OCI-LY7 (cell line): ENCODE data around the gene CCDC117. TPM values are rescaled to one million over a fixed set of nuclear protein-coding genes. Genes with fewer than 3 reads are reported as not detected.

Experiments used
- BruUV-seq: library from RNA; stranded (reverse); fragments of 400-500 nt; replicated peaks from 2 replicates; lab custom pipeline; 2021; lab: Mats Ljungman, UMichigan
- CTCF ChIA-PET: fragments of 300-600 bp; sonication (Branson Sonifier 250); formaldehyde crosslinking; loops from one replicate; lab custom pipeline; 2022; ENCODE audit warnings: antibody characterized with exemption; ENCODE audit not compliant: unreplicated experiment; lab: Charles Lee
- POLR2A ChIA-PET: fragments of 300-600 bp; sonication (Branson Sonifier 250); formaldehyde crosslinking; loops from one replicate; lab custom pipeline; 2022; ENCODE audit warnings: antibody characterized with exemption; lab: Charles Lee
- DNase-seq: peaks from one replicate; pipeline ENCODE4 v3.0.0-alpha.2; 2015; ENCODE audit warnings: low spot score
- H2AFZ ChIP-seq: fragments of 200-600 bp; sonication (generic), shearing (Covaris generic); 2 replicates; pipeline ENCODE4 v1.6.1; 2014; ENCODE audit warnings: mild to moderate bottlenecking, antibody characterized with exemption, low read length, moderate library complexity
- H3K27ac ChIP-seq: fragments of 200-600 bp; sonication (generic); 2 replicates; pipeline ENCODE4 v1.5.1; 2014; ENCODE audit warnings: mixed run types, low read depth, mild to moderate bottlenecking, moderate library complexity, low read length, inconsistent platforms; ENCODE audit not compliant: poor library complexity, severe bottlenecking
- H3K36me3 ChIP-seq: fragments of 200-600 bp; sonication (generic); 2 replicates; pipeline ENCODE4 v1.6.1; 2014; ENCODE audit warnings: mild to moderate bottlenecking, antibody characterized with exemption, low read length, moderate library complexity, mixed read lengths; ENCODE audit not compliant: insufficient read depth
- H3K4me1 ChIP-seq: fragments of 200-600 bp; sonication (generic); 2 replicates; pipeline ENCODE4 v1.5.1; 2014; ENCODE audit warnings: mild to moderate bottlenecking, low read length; ENCODE audit not compliant: insufficient read depth, poor library complexity, severe bottlenecking
- H3K4me2 ChIP-seq: fragments of 200-600 bp; sonication (generic); 2 replicates; pipeline ENCODE4 v1.6.1; 2014; ENCODE audit warnings: mild to moderate bottlenecking, low read length
- H3K4me3 ChIP-seq: fragments of 200-600 bp; sonication (generic); 2 replicates; pipeline ENCODE4 v1.5.1; 2014; ENCODE audit warnings: mild to moderate bottlenecking, low read depth, low read length; ENCODE audit not compliant: poor library complexity, severe bottlenecking
- H3K79me2 ChIP-seq: fragments of 200-600 bp; sonication (generic); 2 replicates; pipeline ENCODE4 v1.6.1; 2016; ENCODE audit warnings: low read depth, mild to moderate bottlenecking, low read length, moderate library complexity, mixed read lengths; ENCODE audit not compliant: insufficient read depth
- H3K9me2 ChIP-seq: fragments of 200-600 bp; sonication (generic); 2 replicates; pipeline ENCODE4 v1.6.1; 2016; ENCODE audit warnings: mild to moderate bottlenecking, low read length, mixed read lengths; ENCODE audit not compliant: insufficient read depth
- H3K9me3 ChIP-seq: fragments of 200-600 bp; sonication (generic); 2 replicates; pipeline ENCODE4 v1.6.1; 2014; ENCODE audit warnings: mild to moderate bottlenecking, mixed run types, low read length, mixed read lengths
- H4K20me1 ChIP-seq: fragments of 200-600 bp; sonication (generic); 2 replicates; pipeline ENCODE4 v1.6.1; 2014; ENCODE audit warnings: mild to moderate bottlenecking, antibody characterized with exemption, low read length, moderate library complexity, mixed read lengths; ENCODE audit not compliant: insufficient read depth
- CTCF ChIP-seq: fragments of 200-600 bp; sonication (generic); conservative IDR thresholded peaks from 2 replicates; pipeline ENCODE4 v1.5.1; 2014; ENCODE audit warnings: mild to moderate bottlenecking, antibody characterized with exemption, low read length, moderate library complexity, mixed read lengths
- EZH2phosphoT487 ChIP-seq: fragments of 200-600 bp; sonication (generic); IDR thresholded peaks from 2 replicates; pipeline ENCODE4 v1.6.1; 2018; ENCODE audit warnings: low read depth, borderline replicate concordance, mild to moderate bottlenecking, mixed run types, antibody characterized with exemption, low read length, moderate library complexity, mixed read lengths
- intact Hi-C: fragments of 100-400 bp; cut with micrococcal nuclease; formaldehyde crosslinking; loops from one replicate; pipeline ENCODE4 v1.10.0; 2022; ENCODE audit not compliant: unreplicated experiment
- total RNA-seq, 2 experiments: library from RNA; depleted of rRNA in 1 of 2; stranded (reverse); fragments of >200 nt in 1 of 2; shearing (Covaris generic) in 1 of 2; gene quantifications; 2 replicates each; pipeline ENCODE4 v1.2.3, GENCODE V29; 2014 to 2022

CCDC117 gene
- total RNA-seq, 2 experiments from 2014 or later, result 21.4 to 34.1 TPM

GRCh38 chr22:28813772-28814518 lies 41.5 kb downstream of the CCDC117 start:
- CTCF ChIA-PET, result interaction anchor here (0.9 kb wide), 1 partner anchor 12 kb away, joined by 4 read pairs; no protein-coding TSS in a partner anchor

GRCh38 chr22:28815111-28815510 lies 42.6 kb downstream of the CCDC117 start:
- no peak overlapping the region for H3K4me2 ChIP-seq
- DNase-seq, result no peak
- BruUV-seq, result no TSS peak
- H3K36me3 ChIP-seq, result no peaks in the 10 kb centered on the region
- H2AFZ ChIP-seq, result no peak overlapping the region
- TF ChIP-seq CTCF (no peak), EZH2phosphoT487 (no peak)
- no peaks in the 10 kb centered on the region for H3K9me2 ChIP-seq
- H3K4me3 ChIP-seq, result no peak overlapping the region
- no peak overlapping the region for H3K27ac ChIP-seq
- H4K20me1 ChIP-seq, result no peaks in the 10 kb centered on the region; the same call in 1 of the 2 replicates
- no peaks in the 10 kb centered on the region for H3K79me2 ChIP-seq
- H3K4me1 ChIP-seq, result peaks cover 42% of the 10 kb centered on the region
- CTCF ChIA-PET, result interaction anchor here (0.9 kb wide), 1 partner anchor 13 kb away, joined by 4 read pairs; no protein-coding TSS in a partner anchor
- intact Hi-C loops, result no loop called here
- POLR2A ChIA-PET, result interaction anchor here (0.6 to 1.4 kb wide), 5 partner anchors 8 to 228 kb away, joined by 3 to 7 read pairs (median 3); partner anchors contain the start of gene XBP1
- H3K9me3 ChIP-seq, result no peaks in the 10 kb centered on the region

More at GRCh38 chr22:28813772-28814518, 41.5 kb downstream of the CCDC117 start:
- TF ChIP-seq EZH2phosphoT487, result no peak
- TF ChIP-seq CTCF, result no peak
- Histone ChIP-seq H3K4me1 (peaks cover 34% of the 10 kb centered on the region), H4K20me1 (no peaks in the 10 kb centered on the region; the same call in 1 of the 2 replicates), H3K27ac (no peak overlapping the region), H3K9me3 (no peaks in the 10 kb centered on the region), H3K79me2 (no peaks in the 10 kb centered on the region), H2AFZ (no peak overlapping the region), H3K4me3 (no peak overlapping the region), H3K9me2 (no peaks in the 10 kb centered on the region), H3K4me2 (no peak overlapping the region), H3K36me3 (no peaks in the 10 kb centered on the region)
- no TSS peak for BruUV-seq
- intact Hi-C loops, result no loop called here
- DNase-seq, result no peak
- POLR2A ChIA-PET, result interaction anchor here (0.6 kb wide), 2 partner anchors 10 to 309 kb away, joined by 3 to 4 read pairs; no protein-coding TSS in a partner anchor
